Cardiac muscle cell (in vitro differentiated cells and primary cell): ENCODE measurements around the gene TMCC2. TPM values are rescaled to one million over a fixed set of nuclear protein-coding genes. Genes with fewer than 3 reads are reported as not detected.

ENCODE experiments used
- DNase-seq, 2 donors: peaks; one replicate each; pipeline versions ENCODE4 v3.0.0 to v3.0.0-alpha.2; 2010 to 2017; ENCODE audit warnings: low read depth in 1 of 2, low spot score in 1 of 2
- H3K27ac ChIP-seq: fragments of 200-600 bp; sonication (generic); 2 replicates; pipeline ENCODE4 v1.5.1; 2016
- H3K27me3 ChIP-seq: fragments of 200-600 bp; sonication (generic); 2 replicates; pipeline ENCODE4 v1.6.0; 2016; ENCODE audit warnings: control low read depth
- H3K36me3 ChIP-seq: fragments of 200-600 bp; sonication (generic); 2 replicates; pipeline ENCODE4 v1.5.1; 2016; ENCODE audit warnings: control low read depth
- H3K4me1 ChIP-seq: fragments of 200-600 bp; sonication (generic); 2 replicates; pipeline ENCODE4 v1.8.1; 2017; ENCODE audit warnings: low read depth, mild to moderate bottlenecking, mixed run types
- H3K4me3 ChIP-seq: fragments of 200-600 bp; sonication (generic); 2 replicates; pipeline ENCODE4 v1.5.1; 2016; ENCODE audit warnings: mild to moderate bottlenecking
- H3K9me3 ChIP-seq: fragments of 200-600 bp; sonication (generic); 2 replicates; pipeline ENCODE4 v1.5.1; 2017; ENCODE audit warnings: low read depth, mild to moderate bottlenecking, control low read depth
- polyA plus RNA-seq: library from polyadenylated mRNA; unstranded; fragments of >200 nt; fragmentation: Nextera tagmentation; extraction: Ambion mirVana; gene quantifications from 2 replicates; pipeline ENCODE4 v1.2.1, GENCODE V29; 2016
- total RNA-seq: library from RNA; depleted of rRNA; stranded (reverse); fragments of >200 nt; gene quantifications from 2 replicates; pipeline ENCODE4 v1.2.3, GENCODE V29; 2016
- TF ChIP-seq, protein P1 (sequence below): IDR thresholded peaks from 2 replicates; pipeline ENCODE4 v1.5.1; 2012; ENCODE audit warnings: low read depth, mild to moderate bottlenecking, low read length

The TMCC2 gene
- total and polyA plus RNA-seq, 2 experiments from 2014 or later: 6.3 to 10.9 TPM

DNA sequence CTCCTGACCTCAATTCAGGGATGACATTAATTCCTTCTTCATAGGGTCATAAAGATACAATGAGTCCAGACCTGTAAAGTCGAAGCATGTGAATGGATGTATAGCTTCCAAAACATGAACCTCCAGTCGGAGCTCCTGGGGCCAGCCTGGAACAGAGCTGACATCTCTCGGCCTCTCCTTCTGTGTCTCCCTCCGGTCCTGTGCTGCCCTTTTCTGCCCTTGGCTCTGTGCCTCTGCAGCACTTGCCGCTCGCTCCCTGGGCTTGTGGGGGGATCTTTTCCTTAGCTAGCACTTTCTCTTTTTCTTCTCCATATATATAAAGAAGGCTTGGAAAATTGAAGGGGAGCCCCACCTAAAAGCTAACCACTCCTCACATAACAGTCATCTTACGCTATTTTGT lies 42.5 kb downstream of the TMCC2 start:
- Histone ChIP-seq H3K36me3 (no peaks in the 10 kb centered on the region), H3K27ac (no peak overlapping the region), H3K27me3 (no peaks in the 10 kb centered on the region), H3K9me3 (no peaks in the 10 kb centered on the region), H3K4me3 (no peak overlapping the region), H3K4me1 (peaks cover 4% of the 10 kb centered on the region)
- DNase-seq: no peak
- TF ChIP-seq, protein P1, sequence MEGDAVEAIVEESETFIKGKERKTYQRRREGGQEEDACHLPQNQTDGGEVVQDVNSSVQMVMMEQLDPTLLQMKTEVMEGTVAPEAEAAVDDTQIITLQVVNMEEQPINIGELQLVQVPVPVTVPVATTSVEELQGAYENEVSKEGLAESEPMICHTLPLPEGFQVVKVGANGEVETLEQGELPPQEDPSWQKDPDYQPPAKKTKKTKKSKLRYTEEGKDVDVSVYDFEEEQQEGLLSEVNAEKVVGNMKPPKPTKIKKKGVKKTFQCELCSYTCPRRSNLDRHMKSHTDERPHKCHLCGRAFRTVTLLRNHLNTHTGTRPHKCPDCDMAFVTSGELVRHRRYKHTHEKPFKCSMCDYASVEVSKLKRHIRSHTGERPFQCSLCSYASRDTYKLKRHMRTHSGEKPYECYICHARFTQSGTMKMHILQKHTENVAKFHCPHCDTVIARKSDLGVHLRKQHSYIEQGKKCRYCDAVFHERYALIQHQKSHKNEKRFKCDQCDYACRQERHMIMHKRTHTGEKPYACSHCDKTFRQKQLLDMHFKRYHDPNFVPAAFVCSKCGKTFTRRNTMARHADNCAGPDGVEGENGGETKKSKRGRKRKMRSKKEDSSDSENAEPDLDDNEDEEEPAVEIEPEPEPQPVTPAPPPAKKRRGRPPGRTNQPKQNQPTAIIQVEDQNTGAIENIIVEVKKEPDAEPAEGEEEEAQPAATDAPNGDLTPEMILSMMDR: no peak

DNA sequence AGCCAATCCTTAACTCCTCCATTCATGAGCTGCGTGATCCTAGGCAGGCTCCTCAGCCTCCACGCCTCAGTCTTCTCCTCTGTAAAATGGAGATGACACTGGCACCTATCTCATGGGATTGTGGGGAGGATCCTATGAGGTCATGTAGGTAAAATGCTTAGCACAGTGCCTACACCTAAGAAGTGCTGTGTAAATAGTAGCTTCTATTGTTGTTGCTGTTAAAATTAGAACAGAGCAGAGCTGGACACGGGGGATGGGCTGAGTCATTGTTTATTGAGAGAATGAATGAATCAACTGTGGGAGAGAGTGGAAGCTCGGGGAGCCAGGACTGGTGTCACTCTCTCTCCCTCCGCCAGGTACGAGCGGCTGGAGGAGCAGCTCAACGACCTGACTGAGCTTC lies 43.0 kb downstream of the TMCC2 start:
- DNase-seq: no peak
- H3K4me1 ChIP-seq: peaks cover 4% of the 10 kb centered on the region
- H3K9me3 ChIP-seq: no peaks in the 10 kb centered on the region
- no peaks in the 10 kb centered on the region for H3K36me3 ChIP-seq
- TF ChIP-seq, protein P1: no peak
- H3K4me3 ChIP-seq: no peak overlapping the region
- no peak overlapping the region for H3K27ac ChIP-seq
- H3K27me3 ChIP-seq: no peaks in the 10 kb centered on the region

DNA sequence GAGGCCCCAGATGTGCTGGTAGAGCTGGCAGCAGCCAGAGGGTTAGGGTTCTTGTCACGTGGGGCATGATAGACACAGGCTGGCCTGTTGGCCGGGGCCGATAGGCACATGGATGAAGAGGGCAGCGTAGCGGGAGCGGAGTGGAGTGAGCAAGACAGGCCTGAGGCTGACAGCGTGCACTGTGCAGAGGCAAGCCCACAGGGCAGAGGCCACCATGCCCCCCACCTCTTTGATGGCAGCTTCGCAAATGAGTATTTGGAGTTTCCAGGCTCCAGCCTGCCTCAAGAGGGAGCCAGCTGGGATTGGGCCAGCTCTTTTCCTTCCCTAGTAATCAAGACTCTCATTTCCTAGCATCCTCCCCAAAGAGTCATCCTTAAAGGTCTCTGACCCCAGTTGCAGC lies 43.5 kb downstream of the TMCC2 start:
- H3K27me3 ChIP-seq: no peaks in the 10 kb centered on the region
- TF ChIP-seq, protein P1: peak; percentile 46
- peaks cover 4% of the 10 kb centered on the region for H3K4me1 ChIP-seq
- H3K36me3 ChIP-seq: no peaks in the 10 kb centered on the region
- peak in 1 of 2 donors; percentile 53 for DNase-seq
- H3K27ac ChIP-seq: no peak overlapping the region
- no peak overlapping the region for H3K4me3 ChIP-seq
- H3K9me3 ChIP-seq: no peaks in the 10 kb centered on the region

DNA sequence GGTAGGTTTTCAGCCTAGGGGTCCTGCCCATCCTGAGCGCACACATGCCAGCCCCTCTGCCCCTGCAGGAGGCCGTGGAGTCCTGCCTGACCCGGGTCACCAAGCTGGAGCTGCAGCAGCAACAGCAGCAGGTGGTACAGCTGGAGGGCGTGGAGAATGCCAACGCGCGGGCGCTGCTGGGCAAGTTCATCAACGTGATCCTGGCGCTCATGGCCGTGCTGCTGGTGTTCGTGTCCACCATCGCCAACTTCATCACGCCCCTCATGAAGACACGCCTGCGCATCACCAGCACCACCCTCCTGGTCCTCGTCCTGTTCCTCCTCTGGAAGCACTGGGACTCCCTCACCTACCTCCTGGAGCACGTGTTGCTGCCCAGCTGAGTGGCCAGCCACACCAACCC lies 44.0 kb downstream of the TMCC2 start:
- no peak for DNase-seq
- Histone ChIP-seq H3K9me3 (no peaks in the 10 kb centered on the region), H3K4me1 (peaks cover 4% of the 10 kb centered on the region), H3K27ac (no peak overlapping the region), H3K27me3 (no peaks in the 10 kb centered on the region), H3K36me3 (no peaks in the 10 kb centered on the region), H3K4me3 (no peak overlapping the region)
- TF ChIP-seq, protein P1: no peak

DNA sequence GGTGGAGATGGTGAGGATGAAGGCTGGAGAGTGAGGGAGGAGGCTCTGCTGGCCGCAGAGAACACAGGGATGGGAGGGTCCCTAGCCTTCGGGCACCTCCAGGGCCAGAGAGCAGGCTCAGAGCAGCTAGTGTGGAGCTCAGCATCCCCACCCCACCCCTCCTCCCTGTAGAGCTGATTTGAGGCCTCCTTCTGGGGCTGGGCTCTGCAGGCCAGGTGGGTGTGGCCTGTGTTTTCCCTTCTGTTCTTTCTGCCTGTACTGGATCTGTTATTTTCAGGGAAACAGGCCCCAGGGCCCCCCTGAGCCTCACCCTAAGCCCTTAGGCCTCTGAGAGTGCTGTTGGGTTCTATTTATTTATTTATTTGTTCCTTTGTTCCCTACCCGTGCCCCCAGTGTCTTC lies 44.8 kb downstream of the TMCC2 start:
- no peaks in the 10 kb centered on the region for H3K36me3 ChIP-seq
- no peak overlapping the region for H3K27ac ChIP-seq
- TF ChIP-seq, protein P1: no peak
- H3K27me3 ChIP-seq: no peaks in the 10 kb centered on the region
- DNase-seq: no peak
- H3K4me1 ChIP-seq: peaks cover 4% of the 10 kb centered on the region
- no peak overlapping the region for H3K4me3 ChIP-seq
- no peaks in the 10 kb centered on the region for H3K9me3 ChIP-seq

DNA sequence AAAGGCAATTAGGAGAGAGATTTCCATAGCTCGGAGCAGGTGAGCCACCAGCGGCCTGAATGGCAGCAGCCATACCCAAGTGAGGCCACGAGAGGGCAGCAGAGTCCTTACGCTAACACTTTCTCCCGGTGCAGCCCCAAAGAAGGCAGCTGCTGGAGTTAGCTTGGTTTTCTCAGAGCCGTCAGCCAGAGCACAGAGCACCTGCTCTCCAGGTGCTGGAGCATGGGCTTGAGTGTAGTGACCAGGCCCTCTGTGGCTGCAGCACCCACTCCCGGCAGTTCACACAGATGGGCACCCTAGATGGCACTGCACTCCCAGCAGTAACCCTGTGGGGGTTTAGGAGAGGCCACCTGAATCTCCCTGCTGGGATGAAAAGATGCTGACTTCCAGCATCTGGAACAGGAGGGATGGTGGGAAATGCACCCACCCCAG lies 45.8 kb downstream of the TMCC2 start:
- H3K27ac ChIP-seq: no peak overlapping the region
- TF ChIP-seq, protein P1: peak; percentile 95
- no peak overlapping the region for H3K4me3 ChIP-seq
- peaks cover 4% of the 10 kb centered on the region for H3K4me1 ChIP-seq
- peak; percentile 82 to 88 for DNase-seq
- no peaks in the 10 kb centered on the region for H3K9me3 ChIP-seq
- H3K36me3 ChIP-seq: no peaks in the 10 kb centered on the region
- no peaks in the 10 kb centered on the region for H3K27me3 ChIP-seq
